Heart right ventricle (tissue), 16 donors: ENCODE results near the gene ARFGEF3. TPM values are rescaled to one million over a fixed set of nuclear protein-coding genes. Genes with fewer than 3 reads are reported as not detected.

Source experiments
- ATAC-seq, 8 donors: fragments of 200-7000 bp; cut with Tn5 transposase; one replicate each; pipeline ENCODE4 v1.9.1; 2020; ENCODE audit warnings: mild to moderate bottlenecking in 8 of 8, moderate library complexity in 8 of 8, moderate number of reproducible peaks in 1 of 8
- DNase-seq, 2 donors: peaks; one replicate each; pipeline ENCODE4 v3.0.0-alpha.2; 2020
- H3K27ac ChIP-seq, 10 donors: fragments of 200-600 bp; sonication (generic) in 2 of 10; one replicate each; pipeline versions ENCODE4 v1.5.0 to v1.8.0; 2020 to 2022; ENCODE audit warnings: mild to moderate bottlenecking in 3 of 10
- H3K27me3 ChIP-seq, 7 donors: fragments of 200-600 bp; one replicate each; pipeline ENCODE4 v1.8.0; 2021 to 2022; ENCODE audit warnings: mild to moderate bottlenecking in 2 of 7
- H3K36me3 ChIP-seq, 9 donors: fragments of 200-600 bp; sonication (generic) in 1 of 9; one replicate each; pipeline versions ENCODE4 v1.5.0 to v1.8.0; 2020 to 2022; ENCODE audit warnings: mild to moderate bottlenecking in 2 of 9
- H3K4me1 ChIP-seq, 9 donors: fragments of 200-600 bp; sonication (generic) in 1 of 9; one replicate each; pipeline versions ENCODE4 v1.5.0 to v1.8.0; 2020 to 2022; ENCODE audit warnings: mild to moderate bottlenecking in 4 of 9
- H3K4me3 ChIP-seq, 10 donors: fragments of 200-600 bp; sonication (generic) in 2 of 10; one replicate each; pipeline versions ENCODE4 v1.5.0 to v1.8.0; 2020 to 2022; ENCODE audit warnings: mild to moderate bottlenecking in 7 of 10, moderate library complexity in 2 of 10
- H3K9me3 ChIP-seq, 11 donors: fragments of 200-600 bp in 10 of 11; sonication (generic) in 2 of 11; one replicate each; pipeline versions ENCODE4 v1.5.0 to v1.8.0; 2013 to 2022; ENCODE audit warnings: mild to moderate bottlenecking in 2 of 11, control low read depth in 1 of 11, moderate library complexity in 1 of 11
- CTCF ChIP-seq, 9 donors: fragments of 200-600 bp; sonication (generic) in 2 of 9; IDR thresholded peaks; one replicate each; pipeline versions ENCODE4 v1.5.0 to v1.8.0; 2021 to 2022; ENCODE audit warnings: antibody characterized with exemption in 9 of 9, mild to moderate bottlenecking in 5 of 9, moderate library complexity in 1 of 9
- WGBS, 2 donors: extraction: QIAGEN DNeasy Blood & Tissue Kit; methylation state at CpG; one replicate each; pipeline ENCODE4 v1.1.7; 2013; ENCODE audit warnings: inconsistent platforms in 1 of 2; 5-methylcytosine and 5-hydroxymethylcytosine counted together
- intact Hi-C, 10 donors: fragments of 100-400 bp; cut with DNase I; formaldehyde crosslinking; loops; one replicate each; pipeline versions ENCODE4 v1.11.1 to v1.14.2; 2022
- polyA plus RNA-seq, 2 donors: library from polyadenylated mRNA; stranded (reverse); fragments of 200-250 nt; gene quantifications; one replicate each; pipeline ENCODE4 v1.2.3, GENCODE V29; 2013
- total RNA-seq, 10 donors: library from RNA; stranded (reverse); fragmentation: NEBNext Ultra II Directional in 3 of 10; extraction: Animal tissue kit (Norgen Biotek cat#: 25700) in 3 of 10; gene quantifications; one replicate each; pipeline versions ENCODE4 v1.2.1 to v1.2.4, GENCODE V29; 2021 to 2023
- donor health status: Arrhythmogenic right ventricular cardiomyopathy.
- donor health status: ischemic (EF 13 %, LVEDD 7.1; RV severe dilation, severe dysfunction).
- donor health status: healthy with polysubstance abuse.
- donor health status: DM: no; HTN: yes; CAD: no.
- donor health status: DM: no; HTN: no; CAD: no.
- donor health status: ischemic (EF 25% LVEDD 6.9; RV normal size, moderate dysfunction).
- donor health status: ischemic (EF 25% LVEDD 5.7; RV mildly dilated, moderate dysfunction).
- donor health status: healthy.
- donor health status: DM: yes; HTN: yes; CAD: no.
- donor health status: Ischemic cardiomyopathy.
- donor health status: ischemic (EF 35%, LVEDD 5.7; RV mildly dilated, moderate dysfunction).
- donor health status: nonischemic (EF 11% LVEDD 7.7; RV severe dilation, severe dysfunction).
- donor health status: DM: yes; HTN: yes; CAD: no.
- donor health status: PGD.
- donor health status: ischemic (EF 29% LVEDD 5.4; RV normal size, mild dysfunction).
- donor health status: nonischemic (EF 23%, LVEDD 6.1; RV moderate dilation, normal function).

Gene ARFGEF3
- total and polyA plus RNA-seq, 12 donors = 0.33 to 11.1 (median 3.3) TPM

- ATAC-seq (no peak), DNase-seq (no peak)
- TF ChIP-seq CTCF (IDR thresholded peaks at IDR 0.05) = no peak
- Histone ChIP-seq H3K36me3 (peaks cover 0 to 13% (median 0%) of the 10 kb centered on the region in 9 donors), H3K27me3 (peaks cover 0 to 2% (median 0%) of the 10 kb centered on the region in 7 donors), H3K27ac (no peak overlapping the region), H3K4me3 (no peak overlapping the region), H3K4me1 (no peaks in the 10 kb centered on the region), H3K9me3 (no peaks in the 10 kb centered on the region)
- whole genome bisulfite sequencing, 2 donors = 91 to 93% methylated on average over 13 of the region's 13 CpGs
- intact Hi-C loops = no loop called here
Observed at GRCh38 chr6:138323821-138324220, 162.1 kb downstream of the ARFGEF3 start.

DNA sequence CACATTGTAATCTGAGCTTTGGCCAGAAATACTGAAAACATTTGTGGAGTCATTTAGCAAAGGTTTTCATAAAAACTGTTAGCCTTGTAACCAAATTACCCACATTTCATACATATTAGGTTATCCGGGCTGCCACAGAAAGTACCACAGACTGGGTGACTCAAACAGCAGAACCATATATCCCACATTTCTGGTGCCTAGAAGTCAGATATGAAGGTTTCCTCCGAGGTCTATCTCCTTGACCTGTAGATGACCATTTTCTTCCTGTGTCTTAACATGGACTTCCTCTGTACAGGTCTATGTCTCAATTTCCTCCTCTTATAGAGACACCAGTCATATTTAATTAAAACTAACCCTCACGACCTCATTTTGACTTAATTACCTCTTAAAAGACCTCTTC is 166.5 kb downstream of the ARFGEF3 start:
- H3K27me3 ChIP-seq = no peaks in the 10 kb centered on the region
- no peak overlapping the region for H3K4me3 ChIP-seq
- H3K36me3 ChIP-seq = peaks cover 0 to 12% (median 0%) of the 10 kb centered on the region in 9 donors
- ATAC-seq (no peak), DNase-seq (no peak)
- TF ChIP-seq CTCF (IDR thresholded peaks at IDR 0.05) = no peak
- no peaks in the 10 kb centered on the region for H3K9me3 ChIP-seq
- intact Hi-C loops = no loop called here
- 65 to 73% methylated on average over 3 of the region's 3 CpGs for WGBS, 2 donors
- H3K27ac ChIP-seq = no peak overlapping the region
- H3K4me1 ChIP-seq = no peaks in the 10 kb centered on the region

DNA sequence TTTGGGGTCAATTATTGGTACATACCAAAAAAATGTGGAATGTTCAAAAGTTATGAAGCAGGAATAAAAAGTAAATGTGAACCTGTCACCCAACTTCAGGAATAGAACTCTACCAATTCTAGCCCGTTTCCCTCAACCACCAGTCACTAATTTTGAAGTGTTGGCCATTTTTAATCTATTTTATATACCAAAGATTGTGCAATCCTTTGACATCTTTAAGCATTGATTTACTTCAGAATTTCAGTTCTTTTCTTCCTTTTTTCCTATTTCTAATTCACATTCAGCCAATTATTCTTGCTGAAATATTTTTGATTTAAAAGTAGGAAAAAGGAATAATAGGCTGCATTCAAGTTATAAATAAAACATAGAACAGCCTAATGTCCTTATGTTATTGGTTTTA is 169.0 kb downstream of the ARFGEF3 start:
- Histone ChIP-seq H3K4me3 (no peak overlapping the region), H3K4me1 (no peaks in the 10 kb centered on the region), H3K9me3 (no peaks in the 10 kb centered on the region), H3K27ac (no peak overlapping the region), H3K27me3 (no peaks in the 10 kb centered on the region), H3K36me3 (peaks cover 0 to 12% (median 0%) of the 10 kb centered on the region in 9 donors)
- no peak for TF ChIP-seq CTCF (IDR thresholded peaks at IDR 0.05)
- DNase-seq = no peak
- ATAC-seq = no peak
- intact Hi-C loops = no loop called here
- WGBS, 2 donors = 94 to 95% methylated on average over 1 of the region's 1 CpG

DNA sequence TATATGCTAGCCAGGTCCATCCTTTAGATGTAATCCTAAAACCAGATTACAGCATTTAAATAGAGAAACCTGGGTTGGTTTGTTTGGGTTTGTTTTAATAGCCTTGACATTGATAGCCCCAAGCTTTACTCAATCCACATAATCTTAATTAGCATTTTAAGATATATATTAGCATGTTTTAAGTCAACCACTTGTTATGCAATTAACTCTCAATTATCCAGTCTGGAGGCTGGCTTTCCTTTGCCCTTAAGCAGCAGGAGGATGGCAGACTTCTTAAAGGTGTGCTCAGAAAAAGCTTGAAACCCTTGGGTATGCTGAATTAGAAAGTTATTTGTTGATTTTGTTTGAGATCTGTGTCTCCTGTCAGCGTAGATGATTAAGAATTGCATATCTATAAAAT is 169.7 kb downstream of the ARFGEF3 start:
- no peak for ATAC-seq
- no peak for DNase-seq
- no peaks in the 10 kb centered on the region for H3K27me3 ChIP-seq
- intact Hi-C loops = no loop called here
- H3K27ac ChIP-seq = no peak overlapping the region
- H3K36me3 ChIP-seq = peaks cover 0 to 12% (median 0%) of the 10 kb centered on the region in 9 donors
- no peaks in the 10 kb centered on the region for H3K9me3 ChIP-seq
- no peak overlapping the region for H3K4me3 ChIP-seq
- WGBS, 2 donors = 69 to 84% methylated on average over 1 of the region's 1 CpG
- H3K4me1 ChIP-seq = no peaks in the 10 kb centered on the region
- TF ChIP-seq CTCF (IDR thresholded peaks at IDR 0.05) = no peak
